Measurements from ENCODE around the gene SPACA4. TPM values are rescaled to one million over a fixed set of nuclear protein-coding genes. Genes with fewer than 3 reads are reported as not detected.

SPACA4 gene
- total RNA-seq, 1 experiment from 2014 or later = not detected

GRCh38 chr19:48614436-48615230 lies 8.1 kb downstream of the SPACA4 start, which contains the start of gene FAM83E:
FAM83E (minus strand) TSS chr19:48615076; CDS start chr19:48613372, 1,704 bp downstream.
- peak; percentile 13 for ATAC-seq
- H3K4me3 Mint-ChIP-seq = peak within 1 kb of the TSS; percentile 99
- peak within 1 kb of the TSS; percentile 98 for H3K27ac Mint-ChIP-seq
- H3K4me1 Mint-ChIP-seq = peaks cover 52% of the 10 kb centered on the region
- peak; percentile 74 for DNase-seq (ENCODE audit: low spot score)
- H3K9me3 Mint-ChIP-seq = no peaks in the 10 kb centered on the region
- H3K27me3 Mint-ChIP-seq (ENCODE audit: low read depth) = no peaks in the 10 kb centered on the region
- POLR2A ChIA-PET = interaction anchor here (0.7 to 2.6 kb wide), 10 partner anchors 10 to 281 kb away, joined by 3 to 18 read pairs (median 4); partner anchors contain the start of gene CA11
- H3K36me3 Mint-ChIP-seq = peaks cover 40% of the 10 kb centered on the region
- CTCF ChIA-PET = interaction anchor here (0.6 to 2.7 kb wide), 8 partner anchors 9 to 125 kb away, joined by 4 to 17 read pairs (median 6); no protein-coding TSS in a partner anchor
- no peak for TF ChIP-seq CDX4 (CRISPR knock-in tag; IDR thresholded peaks at IDR 0.05; ENCODE audit: borderline replicate concordance)
- TF ChIP-seq ETV6 (CRISPR knock-in tag; IDR thresholded peaks at IDR 0.05) = no peak; the same call in none of the 2 replicates
- TF ChIP-seq, protein P1, sequence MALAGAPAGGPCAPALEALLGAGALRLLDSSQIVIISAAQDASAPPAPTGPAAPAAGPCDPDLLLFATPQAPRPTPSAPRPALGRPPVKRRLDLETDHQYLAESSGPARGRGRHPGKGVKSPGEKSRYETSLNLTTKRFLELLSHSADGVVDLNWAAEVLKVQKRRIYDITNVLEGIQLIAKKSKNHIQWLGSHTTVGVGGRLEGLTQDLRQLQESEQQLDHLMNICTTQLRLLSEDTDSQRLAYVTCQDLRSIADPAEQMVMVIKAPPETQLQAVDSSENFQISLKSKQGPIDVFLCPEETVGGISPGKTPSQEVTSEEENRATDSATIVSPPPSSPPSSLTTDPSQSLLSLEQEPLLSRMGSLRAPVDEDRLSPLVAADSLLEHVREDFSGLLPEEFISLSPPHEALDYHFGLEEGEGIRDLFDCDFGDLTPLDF (CRISPR knock-in tag; IDR thresholded peaks at IDR 0.05) = no peak
- TF ChIP-seq ATF3 (CRISPR knock-in tag; conservative IDR thresholded peaks at IDR 0.05) = no peak; the same call in 1 of the 2 replicates
- TF ChIP-seq, protein P2, sequence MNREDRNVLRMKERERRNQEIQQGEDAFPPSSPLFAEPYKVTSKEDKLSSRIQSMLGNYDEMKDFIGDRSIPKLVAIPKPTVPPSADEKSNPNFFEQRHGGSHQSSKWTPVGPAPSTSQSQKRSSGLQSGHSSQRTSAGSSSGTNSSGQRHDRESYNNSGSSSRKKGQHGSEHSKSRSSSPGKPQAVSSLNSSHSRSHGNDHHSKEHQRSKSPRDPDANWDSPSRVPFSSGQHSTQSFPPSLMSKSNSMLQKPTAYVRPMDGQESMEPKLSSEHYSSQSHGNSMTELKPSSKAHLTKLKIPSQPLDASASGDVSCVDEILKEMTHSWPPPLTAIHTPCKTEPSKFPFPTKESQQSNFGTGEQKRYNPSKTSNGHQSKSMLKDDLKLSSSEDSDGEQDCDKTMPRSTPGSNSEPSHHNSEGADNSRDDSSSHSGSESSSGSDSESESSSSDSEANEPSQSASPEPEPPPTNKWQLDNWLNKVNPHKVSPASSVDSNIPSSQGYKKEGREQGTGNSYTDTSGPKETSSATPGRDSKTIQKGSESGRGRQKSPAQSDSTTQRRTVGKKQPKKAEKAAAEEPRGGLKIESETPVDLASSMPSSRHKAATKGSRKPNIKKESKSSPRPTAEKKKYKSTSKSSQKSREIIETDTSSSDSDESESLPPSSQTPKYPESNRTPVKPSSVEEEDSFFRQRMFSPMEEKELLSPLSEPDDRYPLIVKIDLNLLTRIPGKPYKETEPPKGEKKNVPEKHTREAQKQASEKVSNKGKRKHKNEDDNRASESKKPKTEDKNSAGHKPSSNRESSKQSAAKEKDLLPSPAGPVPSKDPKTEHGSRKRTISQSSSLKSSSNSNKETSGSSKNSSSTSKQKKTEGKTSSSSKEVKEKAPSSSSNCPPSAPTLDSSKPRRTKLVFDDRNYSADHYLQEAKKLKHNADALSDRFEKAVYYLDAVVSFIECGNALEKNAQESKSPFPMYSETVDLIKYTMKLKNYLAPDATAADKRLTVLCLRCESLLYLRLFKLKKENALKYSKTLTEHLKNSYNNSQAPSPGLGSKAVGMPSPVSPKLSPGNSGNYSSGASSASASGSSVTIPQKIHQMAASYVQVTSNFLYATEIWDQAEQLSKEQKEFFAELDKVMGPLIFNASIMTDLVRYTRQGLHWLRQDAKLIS (CRISPR knock-in tag; IDR thresholded peaks at IDR 0.05; ENCODE audit: borderline replicate concordance) = peak; percentile 59; the same call in 1 of the 2 replicates
- TF ChIP-seq TP53 (CRISPR knock-in tag; IDR thresholded peaks at IDR 0.05) = peak; percentile 49; the same call in 1 of the 2 replicates
- no peak for TF ChIP-seq ZSCAN18 (CRISPR knock-in tag; IDR thresholded peaks at IDR 0.05)
- TF ChIP-seq NR2C2 (CRISPR knock-in tag; IDR thresholded peaks at IDR 0.05) = no peak
- TF ChIP-seq FOXP4 (CRISPR knock-in tag; IDR thresholded peaks at IDR 0.05) = no peak
- peak; percentile 59; the same call in 1 of the 2 replicates for TF ChIP-seq ZNF281 (CRISPR knock-in tag; IDR thresholded peaks at IDR 0.05)
- TF ChIP-seq CREB1 (CRISPR knock-in tag; IDR thresholded peaks at IDR 0.05) = 0 out of 2 replicates have a peak, but pooled peaks have one; percentile 35
- TF ChIP-seq ZNF671 (CRISPR knock-in tag; IDR thresholded peaks at IDR 0.05) = peak; percentile 98
- no peak for TF ChIP-seq MYBL2 (CRISPR knock-in tag; IDR thresholded peaks at IDR 0.05)
- TF ChIP-seq NFATC4 (CRISPR knock-in tag; IDR thresholded peaks at IDR 0.05) = peak; percentile 98
- no peak for TF ChIP-seq ZNF263 (CRISPR knock-in tag; IDR thresholded peaks at IDR 0.05; ENCODE audit: low read depth)
- no peak for TF ChIP-seq IRF2 (CRISPR knock-in tag; IDR thresholded peaks at IDR 0.05; ENCODE audit: borderline replicate concordance, low read depth)
- no peak for TF ChIP-seq NFYB (CRISPR knock-in tag; conservative IDR thresholded peaks at IDR 0.05; ENCODE audit: low read depth)
- TF ChIP-seq ERG (CRISPR knock-in tag; IDR thresholded peaks at IDR 0.05) = peak; percentile 97
- no peak for TF ChIP-seq ZNF121 (CRISPR knock-in tag; IDR thresholded peaks at IDR 0.05)
- no peak for TF ChIP-seq E2F4 (CRISPR knock-in tag; IDR thresholded peaks at IDR 0.05; ENCODE audit: borderline replicate concordance, low read depth)
